Liver (tissue), 9 donors: ENCODE measurements around the gene SCYGR4. TPM values are rescaled to one million over a fixed set of nuclear protein-coding genes. Genes with fewer than 3 reads are reported as not detected.

Experiments
- DNase-seq: peaks from one replicate; pipeline ENCODE4 v3.0.0-alpha.2; 2017; ENCODE audit warnings: low spot score
- H3K27ac ChIP-seq, 2 donors: one replicate each; pipeline ENCODE4 v1.7.0; 2013; ENCODE audit warnings: inconsistent platforms in 2 of 2, low read length in 2 of 2, control low read depth in 1 of 2, low read depth in 1 of 2, mild to moderate bottlenecking in 1 of 2
- H3K27me3 ChIP-seq, 4 donors: one replicate each; pipeline versions ENCODE4 v1.6.1 to v1.7.0; 2013; ENCODE audit warnings: low read length in 3 of 4, inconsistent platforms in 1 of 4, mild to moderate bottlenecking in 1 of 4, moderate library complexity in 1 of 4; ENCODE audit not compliant: control insufficient read depth in 4 of 4, insufficient read depth in 4 of 4
- H3K36me3 ChIP-seq, 4 donors: one replicate each; pipeline versions ENCODE4 v1.6.1 to v1.7.0; 2013; ENCODE audit warnings: low read length in 3 of 4, mild to moderate bottlenecking in 3 of 4, low read depth in 1 of 4, moderate library complexity in 1 of 4; ENCODE audit not compliant: control insufficient read depth in 4 of 4, insufficient read depth in 3 of 4
- H3K4me1 ChIP-seq, 4 donors: one replicate each; pipeline versions ENCODE4 v1.6.1 to v1.7.0; 2013; ENCODE audit warnings: low read length in 3 of 4, mild to moderate bottlenecking in 3 of 4, moderate library complexity in 1 of 4; ENCODE audit not compliant: control insufficient read depth in 4 of 4, insufficient read depth in 4 of 4
- H3K4me3 ChIP-seq, 3 donors: one replicate each; pipeline versions ENCODE4 v1.6.1 to v1.7.0; 2013; ENCODE audit warnings: low read length in 3 of 3, control low read depth in 1 of 3, low read depth in 1 of 3, mild to moderate bottlenecking in 1 of 3
- H3K9ac ChIP-seq, 2 donors: one replicate each; pipeline ENCODE4 v1.7.0; 2013; ENCODE audit warnings: low read length in 2 of 2, mild to moderate bottlenecking in 2 of 2, moderate library complexity in 2 of 2, control low read depth in 1 of 2, low read depth in 1 of 2
- H3K9me3 ChIP-seq, 4 donors: one replicate each; pipeline versions ENCODE4 v1.6.1 to v1.7.0; 2013; ENCODE audit warnings: low read length in 3 of 4; ENCODE audit not compliant: control insufficient read depth in 4 of 4
- ATF3 ChIP-seq: IDR thresholded peaks from 2 replicates; pipeline ENCODE4 v1.6.1; 2016; ENCODE audit warnings: antibody characterized with exemption
- CTCF ChIP-seq: fragments of 150-350 bp; IDR thresholded peaks from 2 replicates; pipeline ENCODE4 v1.5.1; 2017; ENCODE audit warnings: improper control_type of control experiment, low read depth, low read length; ENCODE audit not compliant: missing input control
- EGR1 ChIP-seq, 2 donors: IDR thresholded peaks; 2 replicates each; pipeline ENCODE4 v1.6.1; 2016 to 2018; ENCODE audit warnings: antibody characterized with exemption in 2 of 2, low read depth in 2 of 2
- FOXA1 ChIP-seq: IDR thresholded peaks from 2 replicates; pipeline ENCODE4 v1.6.1; 2016; ENCODE audit warnings: antibody characterized with exemption
- FOXA2 ChIP-seq: IDR thresholded peaks from 2 replicates; pipeline ENCODE4 v1.6.1; 2016; ENCODE audit warnings: antibody characterized with exemption
- GABPA ChIP-seq, 2 donors: IDR thresholded peaks in 1 of 2; conservative IDR thresholded peaks in 1 of 2; 2 replicates each; pipeline ENCODE4 v1.6.1; 2016; ENCODE audit warnings: antibody characterized with exemption in 2 of 2, mild to moderate bottlenecking in 1 of 2, moderate library complexity in 1 of 2
- HNF4A ChIP-seq, 2 donors: conservative IDR thresholded peaks; 2 replicates each; pipeline ENCODE4 v1.6.1; 2016; ENCODE audit warnings: antibody characterized with exemption in 2 of 2, mild to moderate bottlenecking in 2 of 2
- HNF4G ChIP-seq: IDR thresholded peaks from 2 replicates; pipeline ENCODE4 v1.6.1; 2016; ENCODE audit warnings: antibody characterized with exemption
- JUND ChIP-seq, 2 donors: IDR thresholded peaks; 2 replicates each; pipeline ENCODE4 v1.6.1; 2016; ENCODE audit warnings: antibody characterized with exemption in 2 of 2
- NR2F2 ChIP-seq: IDR thresholded peaks from 2 replicates; pipeline ENCODE4 v1.6.1; 2016; ENCODE audit warnings: antibody characterized with exemption
- RAD21 ChIP-seq, 2 donors: IDR thresholded peaks; 2 replicates each; pipeline ENCODE4 v1.6.1; 2016; ENCODE audit warnings: antibody characterized with exemption in 2 of 2, mild to moderate bottlenecking in 2 of 2
- REST ChIP-seq: IDR thresholded peaks from 2 replicates; pipeline ENCODE4 v1.6.1; 2016; ENCODE audit warnings: antibody characterized with exemption, mild to moderate bottlenecking
- RXRA ChIP-seq, 2 donors: IDR thresholded peaks; 2 replicates each; pipeline ENCODE4 v1.6.1; 2017 to 2018; ENCODE audit warnings: antibody characterized with exemption in 2 of 2, mild to moderate bottlenecking in 1 of 2
- TAF1 ChIP-seq: conservative IDR thresholded peaks from 2 replicates; pipeline ENCODE4 v1.6.1; 2016; ENCODE audit warnings: antibody characterized with exemption, mild to moderate bottlenecking
- ZBTB33 ChIP-seq: IDR thresholded peaks from 2 replicates; pipeline ENCODE4 v1.6.1; 2016; ENCODE audit warnings: antibody characterized with exemption
- WGBS: extraction: QIAGEN DNeasy Blood & Tissue Kit; methylation state at CpG from one replicate; pipeline ENCODE4 v1.1.7; 2013; 5-methylcytosine and 5-hydroxymethylcytosine counted together
- polyA plus RNA-seq, 2 donors: library from polyadenylated mRNA; stranded (reverse) in 1 of 2; unstranded in 1 of 2; fragments of 200-250 nt in 1 of 2; fragments of >200 nt in 1 of 2; fragmentation: Nextera tagmentation in 1 of 2; extraction: Ambion mirVana in 1 of 2; gene quantifications; one replicate each; pipeline versions ENCODE4 v1.2.1 to v1.2.3, GENCODE V29; 2013 to 2015
- total RNA-seq, 2 donors: library from RNA; depleted of rRNA; stranded (reverse); fragments of >200 nt; gene quantifications; one replicate each; pipeline ENCODE4 v1.2.3, GENCODE V29; 2014
- donor health status: healthy.
- donor health status: healthy.
- donor health status: healthy.
- donor health status: healthy.
- donor health status: healthy.

The SCYGR4 gene
- total and polyA plus RNA-seq, 4 donors, result not detected

- Histone ChIP-seq H3K27me3 (no peaks in the 10 kb centered on the region), H3K4me3 (no peak overlapping the region), H3K9ac (no peak overlapping the region), H3K36me3 (no peaks in the 10 kb centered on the region), H3K27ac (no peak overlapping the region), H3K4me1 (no peaks in the 10 kb centered on the region), H3K9me3 (no peaks in the 10 kb centered on the region)
- 75% methylated on average over 3 of the region's 3 CpGs for WGBS
- no peak for DNase-seq
- no peak for TF ChIP-seq FOXA1
- no peak for TF ChIP-seq TAF1
- TF ChIP-seq RXRA (IDR thresholded peaks at IDR 0.05), result no peak
- TF ChIP-seq ZBTB33, result no peak
- no peak for TF ChIP-seq ATF3
Measured at GRCh38 chr2:227627769-227628168, 10.5 kb downstream of the SCYGR4 start.

- DNase-seq, result no peak
- 70% methylated on average over 7 of the region's 7 CpGs for WGBS
- no peaks in the 10 kb centered on the region for H3K36me3 ChIP-seq
- no peak overlapping the region for H3K27ac ChIP-seq
- H3K4me1 ChIP-seq, result no peaks in the 10 kb centered on the region
- no peak overlapping the region for H3K9ac ChIP-seq
- H3K27me3 ChIP-seq, result no peaks in the 10 kb centered on the region
- TF ChIP-seq HNF4A (conservative IDR thresholded peaks at IDR 0.05) (no peak), RAD21 (IDR thresholded peaks at IDR 0.05) (no peak), CTCF (no peak), HNF4G (no peak), REST (no peak), FOXA1 (no peak), GABPA (IDR thresholded peaks at IDR 0.05 in 1 of 2, conservative IDR thresholded peaks at IDR 0.05 in 1 of 2) (no peak), RXRA (IDR thresholded peaks at IDR 0.05) (no peak), EGR1 (IDR thresholded peaks at IDR 0.05; ENCODE audit: low read depth in 2 of 2) (no peak), ZBTB33 (no peak), FOXA2 (no peak), ATF3 (no peak), JUND (IDR thresholded peaks at IDR 0.05) (no peak), NR2F2 (no peak)
- no peaks in the 10 kb centered on the region for H3K9me3 ChIP-seq
- H3K4me3 ChIP-seq, result no peak overlapping the region
Measured at GRCh38 chr2:227629435-227629834, 12.1 kb downstream of the SCYGR4 start.
